Ovary (tissue), 9 donors: Measurements from ENCODE around the gene TMOD2. TPM values are rescaled to one million over a fixed set of nuclear protein-coding genes. Genes with fewer than 3 reads are reported as not detected.

ENCODE experiments used
- DNase-seq, 5 donors: peaks; one replicate each; pipeline ENCODE4 v3.0.0-alpha.2; 2019 to 2020
- H3K27ac ChIP-seq, 2 donors: fragments of 200-600 bp; one replicate each; pipeline versions ENCODE4 v1.5.1 to v1.8.0; 2019 to 2022
- H3K27me3 ChIP-seq: fragments of 200-600 bp; one replicate; pipeline ENCODE4 v1.8.0; 2022
- H3K36me3 ChIP-seq: fragments of 200-600 bp; sonication (generic); one replicate; pipeline ENCODE4 v1.5.1; 2019
- H3K4me1 ChIP-seq: one replicate; pipeline ENCODE4 v1.8.1; 2013; ENCODE audit warnings: mild to moderate bottlenecking, moderate library complexity; ENCODE audit not compliant: insufficient read depth
- H3K4me3 ChIP-seq: fragments of 200-600 bp; sonication (generic); one replicate; pipeline ENCODE4 v1.5.1; 2017
- H3K9me3 ChIP-seq, 2 donors: fragments of 200-600 bp in 1 of 2; sonication (generic) in 1 of 2; one replicate each; pipeline versions ENCODE4 v1.5.1 to v1.8.1; 2013 to 2019; ENCODE audit warnings: mild to moderate bottlenecking in 1 of 2, moderate library complexity in 1 of 2
- EP300 ChIP-seq: sonication (generic); formaldehyde crosslinking; IDR thresholded peaks from one replicate; pipeline ENCODE4 v1.6.1; 2017; ENCODE audit warnings: antibody characterized with exemption
- POLR2A ChIP-seq: fragments of 450-650 bp; IDR thresholded peaks from one replicate; pipeline ENCODE4 v1.6.1; 2017; ENCODE audit warnings: antibody characterized with exemption, mild to moderate bottlenecking, moderate library complexity
- WGBS, 3 donors: extraction: QIAGEN DNeasy Blood & Tissue Kit in 1 of 3; methylation state at CpG; one replicate each; pipeline versions ENCODE4 v1.1.5 to v1.1.7; 2013 to 2017; 5-methylcytosine and 5-hydroxymethylcytosine counted together
- intact Hi-C, 4 donors: fragments of 100-400 bp; cut with DNase I; formaldehyde crosslinking; loops; one replicate each; pipeline versions ENCODE4 v1.11.0 to v1.15.1; 2022 to 2023
- polyA plus RNA-seq, 2 donors: library from polyadenylated mRNA; stranded (reverse); fragments of 200-250 nt in 1 of 2; fragments of 350-450 nt in 1 of 2; fragmentation: Illumina TruSeq in 1 of 2; extraction: RNeasy Lipid Tissue Mini Kit (QIAGEN cat#74804) in 1 of 2; gene quantifications; one replicate each; pipeline ENCODE4 v1.2.3, GENCODE V29; 2013 to 2014
- total RNA-seq, 7 donors: library from RNA; depleted of rRNA in 2 of 7; stranded (reverse); fragments of >200 nt in 2 of 7; fragmentation: NEBNext Ultra II Directional in 3 of 7; extraction: Animal tissue kit (Norgen Biotek cat#: 25700) in 3 of 7; gene quantifications; one replicate each; pipeline versions ENCODE4 v1.1.0 to v1.2.4, GENCODE V29; 2016 to 2023
- TF ChIP-seq, protein P1 (sequence below), 3 donors: fragments of 450-650 bp in 2 of 3; fragments of 200-600 bp in 1 of 3; IDR thresholded peaks; one replicate each; pipeline versions ENCODE4 v1.5.1 to v1.8.0; 2016 to 2022; ENCODE audit warnings: antibody characterized with exemption in 3 of 3, mild to moderate bottlenecking in 1 of 3
- donor health status: DM: no; HTN: no; CAD: no; lungs with moderate emphysema.
- donor health status: DM: no; HTN: no; CAD: no.
- donor health status: Bipolar disorder and iron deficiency.
- donor health status: DM: yes; HTN: yes; CAD: no.
- donor health status: DM: no; HTN: no; CAD: no.
- donor health status: DM: yes; HTN: yes; CAD: no.

TMOD2 gene
- total and polyA plus RNA-seq, 9 donors = 3.4 to 15.7 (median 11.9) TPM

- Histone ChIP-seq H3K4me1 (peaks cover 4% of the 10 kb centered on the region), H3K27me3 (no peaks in the 10 kb centered on the region), H3K36me3 (no peaks in the 10 kb centered on the region), H3K4me3 (peak overlapping the region; percentile 14), H3K27ac (peak overlapping the region in 1 of 2 donors; percentile 61), H3K9me3 (no peaks in the 10 kb centered on the region)
- no peak for TF ChIP-seq POLR2A
- no peak for TF ChIP-seq EP300
- TF ChIP-seq, protein P1, sequence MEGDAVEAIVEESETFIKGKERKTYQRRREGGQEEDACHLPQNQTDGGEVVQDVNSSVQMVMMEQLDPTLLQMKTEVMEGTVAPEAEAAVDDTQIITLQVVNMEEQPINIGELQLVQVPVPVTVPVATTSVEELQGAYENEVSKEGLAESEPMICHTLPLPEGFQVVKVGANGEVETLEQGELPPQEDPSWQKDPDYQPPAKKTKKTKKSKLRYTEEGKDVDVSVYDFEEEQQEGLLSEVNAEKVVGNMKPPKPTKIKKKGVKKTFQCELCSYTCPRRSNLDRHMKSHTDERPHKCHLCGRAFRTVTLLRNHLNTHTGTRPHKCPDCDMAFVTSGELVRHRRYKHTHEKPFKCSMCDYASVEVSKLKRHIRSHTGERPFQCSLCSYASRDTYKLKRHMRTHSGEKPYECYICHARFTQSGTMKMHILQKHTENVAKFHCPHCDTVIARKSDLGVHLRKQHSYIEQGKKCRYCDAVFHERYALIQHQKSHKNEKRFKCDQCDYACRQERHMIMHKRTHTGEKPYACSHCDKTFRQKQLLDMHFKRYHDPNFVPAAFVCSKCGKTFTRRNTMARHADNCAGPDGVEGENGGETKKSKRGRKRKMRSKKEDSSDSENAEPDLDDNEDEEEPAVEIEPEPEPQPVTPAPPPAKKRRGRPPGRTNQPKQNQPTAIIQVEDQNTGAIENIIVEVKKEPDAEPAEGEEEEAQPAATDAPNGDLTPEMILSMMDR (IDR thresholded peaks at IDR 0.05) = no peak
- DNase-seq = peak in 1 of 5 donors; percentile 20
- intact Hi-C loops = loop anchor here in 1 of 4 donors (5.0 kb wide), 1 partner anchor 44 kb away; the partner anchor contains the start of gene TMOD2
- 10 to 12% (median 10%) methylated on average over 5 of the region's 5 CpGs for WGBS, 3 donors
Observed at GRCh38 chr15:51708013-51708412, 43.4 kb upstream of the TMOD2 start.

GRCh38 chr15:51709031-51709430 lies 42.4 kb upstream of the TMOD2 start:
- TF ChIP-seq, protein P1 (IDR thresholded peaks at IDR 0.05) = no peak
- TF ChIP-seq EP300 (no peak), POLR2A (no peak)
- no peaks in the 10 kb centered on the region for H3K27me3 ChIP-seq
- 82 to 92% (median 88%) methylated on average over 5 of the region's 5 CpGs for WGBS, 3 donors
- DNase-seq = no peak
- no peaks in the 10 kb centered on the region for H3K9me3 ChIP-seq
- H3K36me3 ChIP-seq = no peaks in the 10 kb centered on the region
- H3K27ac ChIP-seq = peak overlapping the region in 1 of 2 donors; percentile 61
- H3K4me3 ChIP-seq = no peak overlapping the region
- intact Hi-C loops = loop anchor here in 1 of 4 donors (5.0 kb wide), 1 partner anchor 43 kb away; the partner anchor contains the start of gene TMOD2
- peaks cover 4% of the 10 kb centered on the region for H3K4me1 ChIP-seq

GRCh38 chr15:51714162-51714561 lies 37.2 kb upstream of the TMOD2 start:
- Histone ChIP-seq H3K4me1 (no peaks in the 10 kb centered on the region), H3K27me3 (no peaks in the 10 kb centered on the region), H3K4me3 (no peak overlapping the region), H3K27ac (no peak overlapping the region), H3K9me3 (no peaks in the 10 kb centered on the region), H3K36me3 (no peaks in the 10 kb centered on the region)
- TF ChIP-seq EP300 = no peak
- TF ChIP-seq POLR2A = no peak
- TF ChIP-seq, protein P1 (IDR thresholded peaks at IDR 0.05) = no peak
- intact Hi-C loops = loop anchor here in 1 of 4 donors (10.0 kb wide), 1 partner anchor 61 kb away; no protein-coding TSS in a partner anchor
- DNase-seq = no peak
- WGBS, 3 donors = 78 to 84% (median 81%) methylated on average over 1 of the region's 1 CpG

DNA sequence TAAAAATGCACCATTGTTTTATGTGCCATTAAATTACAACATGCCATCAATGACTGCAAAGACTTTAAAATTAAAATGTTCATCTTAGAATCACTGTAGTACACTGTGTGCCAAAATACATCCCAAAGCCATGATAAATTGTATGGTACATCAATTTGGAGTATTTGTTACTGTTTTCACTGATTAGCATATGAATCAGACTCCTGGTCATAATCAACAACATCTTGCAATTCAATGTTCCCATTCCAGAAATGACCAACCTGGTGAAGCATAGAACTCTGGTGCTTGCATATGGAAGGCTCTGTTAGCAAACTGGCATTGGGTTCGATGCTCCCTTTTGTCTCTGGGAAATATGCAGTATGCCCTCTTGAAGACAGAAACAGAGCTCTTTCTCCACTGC lies 36.5 kb upstream of the TMOD2 start:
- Histone ChIP-seq H3K4me1 (no peaks in the 10 kb centered on the region), H3K27me3 (no peaks in the 10 kb centered on the region), H3K9me3 (no peaks in the 10 kb centered on the region), H3K27ac (no peak overlapping the region), H3K4me3 (no peak overlapping the region), H3K36me3 (no peaks in the 10 kb centered on the region)
- no peak for DNase-seq
- intact Hi-C loops = loop anchor here in 1 of 4 donors (10.0 kb wide), 1 partner anchor 60 kb away; no protein-coding TSS in a partner anchor
- WGBS, 3 donors = 83 to 100% (median 95%) methylated on average over 1 of the region's 1 CpG
- no peak for TF ChIP-seq POLR2A
- TF ChIP-seq, protein P1 (IDR thresholded peaks at IDR 0.05) = no peak
